WTC11 (cell line): Measurements from ENCODE around the gene NTRK2. TPM values are rescaled to one million over a fixed set of nuclear protein-coding genes. Genes with fewer than 3 reads are reported as not detected.

Source experiments
- ATAC-seq: fragments of 200-7000 bp; cut with Tn5 transposase; 2 replicates; pipeline ENCODE4 v1.10.0; 2021; ENCODE audit warnings: mild to moderate bottlenecking, moderate library complexity
- CTCF ChIA-PET: fragments of 300-600 bp; sonication (Branson Sonifier 250); formaldehyde crosslinking; loops from one replicate; lab custom pipeline; 2021; ENCODE audit warnings: antibody characterized with exemption; lab: Charles Lee
- POLR2A ChIA-PET: fragments of 350-600 bp; sonication (Branson Sonifier 250); formaldehyde crosslinking; loops from one replicate; lab custom pipeline; 2021; ENCODE audit warnings: antibody characterized with exemption; lab: Charles Lee
- DNase-seq: peaks from one replicate; pipeline ENCODE4 v3.0.0; 2021; ENCODE audit warnings: low spot score
- H3K27ac Mint-ChIP-seq: 2 replicates; pipeline ENCODE4 v1.8.0; 2021; ENCODE audit warnings: mixed read lengths
- H3K27me3 Mint-ChIP-seq: 2 replicates; pipeline ENCODE4 v1.8.0; 2021; ENCODE audit warnings: low read depth, mild to moderate bottlenecking, moderate library complexity, mixed read lengths
- H3K36me3 Mint-ChIP-seq: 2 replicates; pipeline ENCODE4 v1.8.0; 2021; ENCODE audit warnings: mixed read lengths
- H3K4me1 Mint-ChIP-seq: 2 replicates; pipeline ENCODE4 v1.8.0; 2022; ENCODE audit warnings: mixed read lengths
- H3K4me3 Mint-ChIP-seq: 2 replicates; pipeline ENCODE4 v1.8.0; 2021; ENCODE audit warnings: mild to moderate bottlenecking, moderate library complexity, mixed read lengths
- H3K9me3 Mint-ChIP-seq: 2 replicates; pipeline ENCODE4 v1.8.0; 2021; ENCODE audit warnings: mixed read lengths
- CBFB ChIP-seq: sonication (generic); formaldehyde crosslinking; IDR thresholded peaks from 2 replicates; pipeline ENCODE4 v1.8.1; 2022; ENCODE audit warnings: mild to moderate bottlenecking, low read depth, missing genetic modification reagents
- CREM ChIP-seq: sonication (generic); formaldehyde crosslinking; IDR thresholded peaks from 2 replicates; pipeline ENCODE4 v1.8.1; 2022; ENCODE audit warnings: mild to moderate bottlenecking, missing genetic modification reagents, moderate library complexity
- CTCF ChIP-seq: fragments of 200-600 bp; IDR thresholded peaks from 2 replicates; pipeline ENCODE4 v1.8.0; 2022; ENCODE audit warnings: antibody characterized with exemption
- E2F4 ChIP-seq: sonication (generic); formaldehyde crosslinking; IDR thresholded peaks from 2 replicates; pipeline ENCODE4 v1.8.1; 2022; ENCODE audit warnings: low read depth, mild to moderate bottlenecking, moderate library complexity, missing genetic modification reagents, borderline replicate concordance
- EMX1 ChIP-seq: fragments of 250-450 bp; sonication (Bioruptor Pico); IDR thresholded peaks from 2 replicates; pipeline ENCODE4 v1.8.0; 2021; ENCODE audit warnings: mild to moderate bottlenecking
- ERG ChIP-seq: fragments of 250-450 bp; sonication (Bioruptor Pico); IDR thresholded peaks from 2 replicates; pipeline ENCODE4 v1.8.0; 2021; ENCODE audit warnings: mild to moderate bottlenecking
- GABPB1 ChIP-seq: sonication (generic); formaldehyde crosslinking; IDR thresholded peaks from 2 replicates; pipeline ENCODE4 v1.8.1; 2023; ENCODE audit warnings: mild to moderate bottlenecking, missing genetic modification reagents
- HMGA2 ChIP-seq: fragments of 250-450 bp; sonication (Bioruptor Pico); IDR thresholded peaks from 2 replicates; pipeline ENCODE4 v1.4.0; 2021; ENCODE audit warnings: mild to moderate bottlenecking, moderate library complexity
- IRF2 ChIP-seq: sonication (generic); formaldehyde crosslinking; IDR thresholded peaks from 2 replicates; pipeline ENCODE4 v1.8.0; 2022; ENCODE audit warnings: low read depth, missing genetic modification reagents, borderline replicate concordance
- KAT7 ChIP-seq: sonication (generic); formaldehyde crosslinking; IDR thresholded peaks from 2 replicates; pipeline ENCODE4 v1.8.1; 2023; ENCODE audit warnings: missing genetic modification reagents, mild to moderate bottlenecking, borderline replicate concordance
- NFYB ChIP-seq: sonication (generic); formaldehyde crosslinking; conservative IDR thresholded peaks from 2 replicates; pipeline ENCODE4 v1.8.0; 2022; ENCODE audit warnings: low read depth, missing genetic modification reagents
- NR1H2 ChIP-seq: sonication (generic); formaldehyde crosslinking; IDR thresholded peaks from 2 replicates; pipeline ENCODE4 v1.9.0; 2021; ENCODE audit warnings: mild to moderate bottlenecking, moderate library complexity, missing genetic modification reagents
- NR2C2 ChIP-seq: sonication (generic); formaldehyde crosslinking; IDR thresholded peaks from 2 replicates; pipeline ENCODE4 v1.8.0; 2022; ENCODE audit warnings: mild to moderate bottlenecking, missing genetic modification reagents
- NR3C1 ChIP-seq: sonication (generic); formaldehyde crosslinking; conservative IDR thresholded peaks from 2 replicates; pipeline ENCODE4 v1.8.1; 2023; ENCODE audit warnings: low read depth, mild to moderate bottlenecking, missing genetic modification reagents
- PRDM15 ChIP-seq: sonication (generic); formaldehyde crosslinking; IDR thresholded peaks from 2 replicates; pipeline ENCODE4 v1.8.0; 2022; ENCODE audit warnings: missing genetic modification reagents
- RELA ChIP-seq: sonication (generic); formaldehyde crosslinking; IDR thresholded peaks from 2 replicates; pipeline ENCODE4 v1.8.1; 2022; ENCODE audit warnings: missing genetic modification reagents, mild to moderate bottlenecking, borderline replicate concordance
- STAT6 ChIP-seq: sonication (generic); formaldehyde crosslinking; conservative IDR thresholded peaks from 2 replicates; pipeline ENCODE4 v1.8.1; 2023; ENCODE audit warnings: mild to moderate bottlenecking, low read depth, missing genetic modification reagents, moderate library complexity
- TEAD1 ChIP-seq: sonication (generic); formaldehyde crosslinking; IDR thresholded peaks from 2 replicates; pipeline ENCODE4 v1.8.0; 2022; ENCODE audit warnings: mild to moderate bottlenecking, missing genetic modification reagents
- ZNF232 ChIP-seq: sonication (generic); formaldehyde crosslinking; IDR thresholded peaks from 2 replicates; pipeline ENCODE4 v1.8.0; 2022; ENCODE audit warnings: mild to moderate bottlenecking, missing genetic modification reagents
- ZNF281 ChIP-seq: sonication (generic); formaldehyde crosslinking; IDR thresholded peaks from 2 replicates; pipeline ENCODE4 v1.8.0; 2023; ENCODE audit warnings: mild to moderate bottlenecking, missing genetic modification reagents
- ZNF317 ChIP-seq: sonication (generic); formaldehyde crosslinking; IDR thresholded peaks from 2 replicates; pipeline ENCODE4 v1.8.1; 2023; ENCODE audit warnings: low read depth, mild to moderate bottlenecking, moderate library complexity, missing genetic modification reagents, borderline replicate concordance
- ZNF423 ChIP-seq: fragments of 250-450 bp; sonication (Bioruptor Pico); IDR thresholded peaks from 2 replicates; pipeline ENCODE4 v2.1.2; 2022; ENCODE audit warnings: mild to moderate bottlenecking, moderate library complexity
- total RNA-seq: library from RNA; stranded (reverse); gene quantifications from 3 replicates; pipeline ENCODE4 v1.2.3, GENCODE V29; 2021

Gene NTRK2
- total RNA-seq, 1 experiment from 2014 or later: 0.02 TPM

GRCh38 chr9:84793251-84793650 is 123.7 kb downstream of the NTRK2 start:
- TF ChIP-seq RELA (CRISPR knock-in tag) (no peak), IRF2 (CRISPR knock-in tag) (no peak), STAT6 (CRISPR knock-in tag) (no peak), CTCF (no peak), ERG (CRISPR knock-in tag) (no peak), NR1H2 (CRISPR knock-in tag) (no peak), ZNF281 (CRISPR knock-in tag) (no peak), GABPB1 (CRISPR knock-in tag) (no peak), KAT7 (no peak), E2F4 (CRISPR knock-in tag) (no peak), NFYB (CRISPR knock-in tag) (no peak)
- Mint-ChIP-seq H3K36me3 (no peaks in the 10 kb centered on the region), H3K9me3 (no peaks in the 10 kb centered on the region), H3K27ac (no peak overlapping the region), H3K4me1 (no peaks in the 10 kb centered on the region), H3K27me3 (no peaks in the 10 kb centered on the region), H3K4me3 (no peak overlapping the region)
- no peak for ATAC-seq
- CTCF ChIA-PET: no interaction called here
- POLR2A ChIA-PET: no interaction called here
- no peak for DNase-seq

GRCh38 chr9:84794981-84795637 is 125.6 kb downstream of the NTRK2 start:
- Mint-ChIP-seq H3K27ac (no peak overlapping the region), H3K9me3 (no peaks in the 10 kb centered on the region), H3K4me3 (no peak overlapping the region), H3K4me1 (no peaks in the 10 kb centered on the region), H3K27me3 (no peaks in the 10 kb centered on the region)
- ATAC-seq: no peak
- CTCF ChIA-PET: interaction anchor here (1.0 kb wide), 1 partner anchor 398 kb away, joined by 3 read pairs; no protein-coding TSS in a partner anchor
- POLR2A ChIA-PET: interaction anchor here (0.6 kb wide), 2 partner anchors 12 to 499 kb away, joined by 3 to 4 read pairs; no protein-coding TSS in a partner anchor
- no peak for TF ChIP-seq NR3C1 (CRISPR knock-in tag)
- no peak for TF ChIP-seq NR2C2
- no peak for TF ChIP-seq CREM (CRISPR knock-in tag)
- no peak for TF ChIP-seq TEAD1 (CRISPR knock-in tag)
- TF ChIP-seq EMX1 (CRISPR knock-in tag): no peak
- no peak for TF ChIP-seq ZNF317 (CRISPR knock-in tag)
- TF ChIP-seq ZNF232 (CRISPR knock-in tag): no peak
- TF ChIP-seq HMGA2: no peak
- no peak for TF ChIP-seq ZNF423 (CRISPR knock-in tag)
- TF ChIP-seq KAT7: no peak
- TF ChIP-seq CBFB (CRISPR knock-in tag): no peak
- no peak for TF ChIP-seq PRDM15 (CRISPR knock-in tag)
- TF ChIP-seq, all 79 proteins: peak for 0
- DNase-seq: no peak
- no peaks in the 10 kb centered on the region for H3K36me3 Mint-ChIP-seq
